H1 (cell line): ENCODE data around the gene LGR4. TPM values are rescaled to one million over a fixed set of nuclear protein-coding genes. Genes with fewer than 3 reads are reported as not detected.

Experiments used
- CTCF ChIA-PET: fragments of 300-600 bp; sonication (Branson Sonifier 250); formaldehyde crosslinking; loops from one replicate; lab custom pipeline; 2021; ENCODE audit not compliant: partially characterized antibody; lab: Charles Lee
- POLR2A ChIA-PET: fragments of 300-600 bp; sonication (Branson Sonifier 250); formaldehyde crosslinking; loops from one replicate; lab custom pipeline; 2021; ENCODE audit warnings: inconsistent platforms; ENCODE audit not compliant: partially characterized antibody; lab: Charles Lee
- DNase-seq, 2 experiments: peaks; one replicate each; pipeline versions ENCODE4 v3.0.0 to v3.0.0-alpha.2; 2010 to 2022; ENCODE audit warnings: low spot score in 2 of 2, low read depth in 1 of 2, mixed read lengths in 1 of 2
- FAIRE-seq: peaks from 2 replicates; lab custom pipeline; 2011; peaks lifted over from hg19 to GRCh38; lab: Jason Lieb, UNC
- H2AFZ ChIP-seq: 2 replicates; pipeline ENCODE4 v1.8.1; 2012; ENCODE audit warnings: low read length, inconsistent platforms
- H2AK5ac ChIP-seq: 2 replicates; pipeline ENCODE4 v1.6.1; 2013; ENCODE audit warnings: low read depth, low read length
- H2BK120ac ChIP-seq: replicated peaks from 2 replicates; pipeline ENCODE3; 2013; ENCODE audit warnings: low read depth, low read length, inconsistent platforms
- H2BK12ac ChIP-seq: 2 replicates; pipeline ENCODE4 v1.6.1; 2013; ENCODE audit warnings: low read depth, low read length
- H2BK15ac ChIP-seq: 2 replicates; pipeline ENCODE4 v1.6.1; 2013; ENCODE audit warnings: low read length
- H2BK20ac ChIP-seq: 2 replicates; pipeline ENCODE4 v1.6.1; 2013; ENCODE audit warnings: low read length
- H2BK5ac ChIP-seq: 2 replicates; pipeline ENCODE4 v1.6.1; 2013; ENCODE audit warnings: low read depth, low read length
- H3K14ac ChIP-seq: 2 replicates; pipeline ENCODE4 v1.6.1; 2013; ENCODE audit warnings: inconsistent platforms; ENCODE audit not compliant: insufficient read length
- H3K18ac ChIP-seq: 2 replicates; pipeline ENCODE4 v1.6.1; 2013; ENCODE audit warnings: low read length; ENCODE audit errors: extremely low read depth
- H3K23ac ChIP-seq: 2 replicates; pipeline ENCODE4 v1.6.1; 2013; ENCODE audit warnings: inconsistent platforms; ENCODE audit not compliant: insufficient read length
- H3K23me2 ChIP-seq: 2 replicates; pipeline ENCODE4 v1.6.1; 2013; ENCODE audit warnings: low read depth, low read length
- H3K27ac ChIP-seq: 2 replicates; pipeline ENCODE4 v1.6.1; 2011; ENCODE audit warnings: low read depth, low read length, inconsistent platforms
- H3K27me3 ChIP-seq, 4 experiments: replicated peaks in 1 of 4; 1 replicate in 1 of 4; 2 replicates in 3 of 4; pipeline versions ENCODE4 v1.6.1 to v1.8.1; 2011 to 2013; ENCODE audit warnings: low read length in 3 of 4, mild to moderate bottlenecking in 3 of 4, inconsistent platforms in 2 of 4, mixed read lengths in 2 of 4, moderate library complexity in 1 of 4; ENCODE audit not compliant: control insufficient read depth in 3 of 4, insufficient read depth in 3 of 4; ENCODE audit errors: extremely low read depth in 1 of 4
- H3K36me3 ChIP-seq, 4 experiments: 2 replicates each; pipeline versions ENCODE4 v1.6.1 to v1.8.1; 2011 to 2013; ENCODE audit warnings: mild to moderate bottlenecking in 4 of 4, low read length in 3 of 4, moderate library complexity in 2 of 4, control low read depth in 1 of 4, inconsistent platforms in 1 of 4; ENCODE audit not compliant: insufficient read depth in 4 of 4, control insufficient read depth in 2 of 4
- H3K4ac ChIP-seq: replicated peaks from 2 replicates; pipeline ENCODE3; 2013; ENCODE audit warnings: low read length, low read depth, mixed read lengths, inconsistent platforms; ENCODE audit not compliant: insufficient read length
- H3K4me1 ChIP-seq, 4 experiments: replicated peaks in 1 of 4; 1 replicate in 1 of 4; 2 replicates in 3 of 4; pipeline versions ENCODE4 v1.6.1 to v1.8.1; 2011 to 2013; ENCODE audit warnings: low read length in 3 of 4, inconsistent platforms in 2 of 4, mixed read lengths in 1 of 4; ENCODE audit not compliant: insufficient read depth in 4 of 4, control insufficient read depth in 3 of 4
- H3K4me2 ChIP-seq, 2 experiments: 2 replicates each; pipeline versions ENCODE4 v1.6.1 to v1.8.1; 2011 to 2013; ENCODE audit warnings: low read depth in 2 of 2, low read length in 2 of 2, control low read depth in 1 of 2, inconsistent platforms in 1 of 2, mild to moderate bottlenecking in 1 of 2; ENCODE audit not compliant: insufficient read depth in 1 of 2
- H3K4me3 ChIP-seq, 4 experiments: fragments of 200-600, 300-600 bp in 1 of 4; sonication (generic), shearing (Covaris generic), sonication (Bioruptor Twin) in 1 of 4; 2 replicates each; pipeline versions ENCODE4 v1.5.1 to v1.8.1; 2011 to 2016; ENCODE audit warnings: low read length in 4 of 4, low read depth in 3 of 4, control low read depth in 2 of 4, inconsistent platforms in 2 of 4, mild to moderate bottlenecking in 2 of 4, mixed read lengths in 1 of 4, moderate library complexity in 1 of 4; ENCODE audit not compliant: insufficient read depth in 2 of 4; ENCODE audit errors: extremely low read depth in 1 of 4
- H3K56ac ChIP-seq: replicated peaks from 2 replicates; pipeline ENCODE3; 2013; ENCODE audit warnings: low read depth, mild to moderate bottlenecking, mixed read lengths, low read length, inconsistent platforms; ENCODE audit not compliant: insufficient read length
- H3K79me1 ChIP-seq: 2 replicates; pipeline ENCODE4 v1.6.1; 2013; ENCODE audit warnings: low read depth, low read length, control low read depth
- H3K79me2 ChIP-seq, 2 experiments: 2 replicates each; pipeline versions ENCODE4 v1.6.1 to v1.8.1; 2012 to 2013; ENCODE audit warnings: low read length in 2 of 2, mild to moderate bottlenecking in 2 of 2, inconsistent platforms in 1 of 2; ENCODE audit not compliant: insufficient read depth in 2 of 2, control insufficient read depth in 1 of 2
- H3K9ac ChIP-seq, 4 experiments: replicated peaks in 1 of 4; 1 replicate in 1 of 4; 2 replicates in 3 of 4; pipeline versions ENCODE4 v1.6.1 to v1.8.1; 2011 to 2013; ENCODE audit warnings: low read depth in 3 of 4, low read length in 3 of 4, control low read depth in 2 of 4, mild to moderate bottlenecking in 2 of 4, moderate library complexity in 2 of 4, inconsistent platforms in 1 of 4; ENCODE audit errors: extremely low read depth in 1 of 4
- H3K9me3 ChIP-seq, 2 experiments: 2 replicates each; pipeline versions ENCODE4 v1.6.1 to v1.8.1; 2012 to 2013; ENCODE audit warnings: mild to moderate bottlenecking in 2 of 2, moderate library complexity in 2 of 2, control low read depth in 1 of 2, inconsistent platforms in 1 of 2, low read depth in 1 of 2, low read length in 1 of 2, mixed read lengths in 1 of 2; ENCODE audit not compliant: insufficient read depth in 2 of 2
- H4K20me1 ChIP-seq, 2 experiments: replicated peaks in 1 of 2; 2 replicates each; pipeline versions ENCODE3 to v1.8.1; 2011 to 2013; ENCODE audit warnings: inconsistent platforms in 2 of 2, low read length in 2 of 2, mild to moderate bottlenecking in 1 of 2; ENCODE audit not compliant: insufficient read depth in 2 of 2, control insufficient read depth in 1 of 2
- H4K5ac ChIP-seq: 2 replicates; pipeline ENCODE4 v1.6.1; 2013; ENCODE audit warnings: low read length, low read depth, mixed read lengths, inconsistent platforms; ENCODE audit not compliant: insufficient read length
- H4K8ac ChIP-seq: 2 replicates; pipeline ENCODE4 v1.8.0; 2013; ENCODE audit warnings: mild to moderate bottlenecking, moderate library complexity, low read length, inconsistent platforms; ENCODE audit not compliant: insufficient read depth; ENCODE audit errors: extremely low read depth
- H4K91ac ChIP-seq: replicated peaks from 2 replicates; pipeline ENCODE3; 2013; ENCODE audit warnings: low read length, mixed read lengths, inconsistent platforms; ENCODE audit not compliant: insufficient read length
- BCL11A ChIP-seq, 2 experiments: IDR thresholded peaks; one replicate each; pipeline ENCODE4 v1.6.1; 2011; ENCODE audit warnings: low read depth in 2 of 2, low read length in 2 of 2, mild to moderate bottlenecking in 2 of 2
- EGR1 ChIP-seq: IDR thresholded peaks from 2 replicates; pipeline ENCODE4 v1.6.1; 2011; ENCODE audit warnings: low read depth, low read length, borderline replicate concordance
- KDM5A ChIP-seq: fragments of 200-600 bp; IDR thresholded peaks from 2 replicates; pipeline ENCODE4 v1.7.1; 2012; ENCODE audit warnings: mild to moderate bottlenecking, low read length, inconsistent platforms, mixed read lengths
- NANOG ChIP-seq: IDR thresholded peaks from 2 replicates; pipeline ENCODE4 v1.6.1; 2011; ENCODE audit warnings: low read length, low read depth, mild to moderate bottlenecking, inconsistent platforms; ENCODE audit not compliant: insufficient read depth, poor library complexity, severe bottlenecking
- PHF8 ChIP-seq: fragments of 200-600 bp; sonication (generic); conservative IDR thresholded peaks from 2 replicates; pipeline ENCODE4 v1.7.1; 2012; ENCODE audit warnings: low read depth, mild to moderate bottlenecking, inconsistent platforms, low read length, moderate library complexity
- RNF2 ChIP-seq: fragments of 200-900, 300-1000 bp; sonication (generic); IDR thresholded peaks from 2 replicates; pipeline ENCODE4 v1.7.1; 2016; ENCODE audit warnings: borderline replicate concordance, low read depth, mild to moderate bottlenecking, antibody characterized with exemption, low read length; ENCODE audit not compliant: poor library complexity, severe bottlenecking; ENCODE audit errors: missing control alignments
- SIX5 ChIP-seq: IDR thresholded peaks from 2 replicates; pipeline ENCODE4 v1.6.1; 2011; ENCODE audit warnings: mild to moderate bottlenecking, low read depth, low read length
- TAF1 ChIP-seq: IDR thresholded peaks from 2 replicates; pipeline ENCODE4 v1.6.1; 2011; ENCODE audit warnings: mild to moderate bottlenecking, low read depth, low read length
- polyA plus RNA-seq, 7 experiments: library from polyadenylated mRNA; depleted of rRNA in 3 of 7; stranded (reverse) in 5 of 7; unstranded in 2 of 7; fragments of >200 nt in 5 of 7; fragments of 200-250 nt in 2 of 7; gene quantifications; 1 replicate in 5 of 7; 2 replicates in 1 of 7; 4 replicates in 1 of 7; pipeline versions ENCODE4 v1.2.1 to v1.2.3, GENCODE V29; 2011 to 2013; ENCODE audit warnings: missing spikeins in 2 of 7, mixed read lengths in 2 of 7
- total RNA-seq: library from RNA; stranded (reverse); fragmentation: NEBNext Ultra II Directional; extraction: Animal tissue kit (Norgen Biotek cat#: 25700); gene quantifications from 2 replicates; pipeline ENCODE4 v1.2.1, GENCODE V29; 2021
- TF ChIP-seq, protein P1 (sequence below): IDR thresholded peaks from 2 replicates; pipeline ENCODE4 v1.6.1; 2011; ENCODE audit warnings: low read length, improper control_type of control experiment

The LGR4 gene
- total and polyA plus RNA-seq, 2 of the 8 experiments (the other 6 are each of a cell fraction or from before 2014, with no cell fraction given) = 26.6 to 61.7 TPM

DNA sequence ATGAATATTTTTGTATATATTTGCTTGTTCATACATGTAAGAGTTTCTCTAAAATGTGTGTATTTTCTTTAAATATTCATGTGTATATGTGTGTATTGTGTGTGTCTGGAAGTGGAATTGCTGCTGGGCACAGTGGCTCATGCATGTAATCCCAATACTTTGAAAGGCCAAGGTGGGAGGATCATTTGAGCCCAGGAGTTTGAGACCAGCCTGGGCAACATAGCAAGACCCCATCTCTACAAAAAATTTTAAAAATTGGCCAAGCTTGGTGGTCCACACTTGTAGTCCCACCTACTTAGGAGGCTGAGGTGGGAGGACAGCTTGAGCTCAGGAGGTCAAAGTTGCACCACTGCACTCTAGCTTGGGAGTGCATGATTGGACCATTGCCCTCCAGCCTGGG, 4.7 kb upstream of the LGR4 start:
- no peak for TF ChIP-seq BCL11A (IDR thresholded peaks at IDR 0.05; ENCODE audit: low read depth in 2 of 2, low read length in 2 of 2)
- TF ChIP-seq TAF1 = no peak
- no peak for TF ChIP-seq KDM5A
- TF ChIP-seq, protein P1, sequence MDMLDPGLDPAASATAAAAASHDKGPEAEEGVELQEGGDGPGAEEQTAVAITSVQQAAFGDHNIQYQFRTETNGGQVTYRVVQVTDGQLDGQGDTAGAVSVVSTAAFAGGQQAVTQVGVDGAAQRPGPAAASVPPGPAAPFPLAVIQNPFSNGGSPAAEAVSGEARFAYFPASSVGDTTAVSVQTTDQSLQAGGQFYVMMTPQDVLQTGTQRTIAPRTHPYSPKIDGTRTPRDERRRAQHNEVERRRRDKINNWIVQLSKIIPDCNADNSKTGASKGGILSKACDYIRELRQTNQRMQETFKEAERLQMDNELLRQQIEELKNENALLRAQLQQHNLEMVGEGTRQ = no peak
- no peak for TF ChIP-seq RNF2
- no peak for TF ChIP-seq NANOG
- TF ChIP-seq SIX5 = no peak
- TF ChIP-seq PHF8 = no peak
- TF ChIP-seq EGR1 = no peak
- TF ChIP-seq, all 59 proteins: peak for 0
- H3K23me2 ChIP-seq = 0 out of 2 replicates have a peak, but pooled peaks cover 4% of the 10 kb centered on the region
- no peak overlapping the region for H4K5ac ChIP-seq
- no peak for FAIRE-seq
- H2BK20ac ChIP-seq = no peak overlapping the region
- no peaks in the 10 kb centered on the region for H3K9me3 ChIP-seq
- no peak overlapping the region for H3K56ac ChIP-seq
- H2BK12ac ChIP-seq = no peak overlapping the region
- CTCF ChIA-PET = interaction anchor here (0.5 to 1.9 kb wide), 4 partner anchors 10 to 293 kb away, joined by 3 to 7 read pairs (median 3); no protein-coding TSS in a partner anchor
- H3K36me3 ChIP-seq = no peaks in the 10 kb centered on the region
- H3K14ac ChIP-seq = no peak overlapping the region
- no peak for DNase-seq
- H3K79me1 ChIP-seq = no peaks in the 10 kb centered on the region
- no peaks in the 10 kb centered on the region for H3K27me3 ChIP-seq
- no peak overlapping the region for H2BK120ac ChIP-seq
- no peak overlapping the region for H2AFZ ChIP-seq
- H3K27ac ChIP-seq = no peak overlapping the region
- peaks cover 0 to 2% of the 10 kb centered on the region in 2 experiments; a peak in 1 of 4 replicates for H3K79me2 ChIP-seq
- H3K18ac ChIP-seq = no peak overlapping the region
- no peaks in the 10 kb centered on the region for H4K20me1 ChIP-seq
- H4K8ac ChIP-seq = no peak overlapping the region
- H3K4me1 ChIP-seq = no peaks in the 10 kb centered on the region
- no peak overlapping the region for H3K9ac ChIP-seq
- no peak overlapping the region for H3K23ac ChIP-seq
- H4K91ac ChIP-seq = no peak overlapping the region
- no peak overlapping the region for H2BK5ac ChIP-seq
- no peak overlapping the region for H3K4me2 ChIP-seq
- no peak overlapping the region for H2AK5ac ChIP-seq
- POLR2A ChIA-PET = no interaction called here
- no peak overlapping the region for H3K4ac ChIP-seq
- no peak overlapping the region for H2BK15ac ChIP-seq
- H3K4me3 ChIP-seq = no peak overlapping the region
